NCI-H526 (cell line): ENCODE data around the gene GALNT18.
A peak's percentile ranks its signal among the peaks of the same experiment; 100 is the strongest.
"Not testable (repeated sequence)": the region's sequence is repeated elsewhere in the genome, so short reads cannot be mapped to it uniquely, and the experiment has no call there.

Source experiments
- DNase-seq, 2 experiments: peaks; one replicate each; lab custom pipeline; 2025; lab: John Stamatoyannopoulos, UW

The GALNT18 gene

GRCh38 chr11:11459578-11459977, 162.2 kb downstream of the GALNT18 start:
- no peak for DNase-seq

GRCh38 chr11:11458485-11458884, 163.3 kb downstream of the GALNT18 start:
- DNase-seq = no peak

GRCh38 chr11:11458001-11458400, 163.8 kb downstream of the GALNT18 start:
- DNase-seq = no peak

- DNase-seq = no peak
Observed at GRCh38 chr11:11456866-11457265, 164.9 kb downstream of the GALNT18 start.

- peak in 1 of 2 experiments; percentile 10 for DNase-seq
Observed at GRCh38 chr11:11454671-11455223, 167.1 kb downstream of the GALNT18 start.

GRCh38 chr11:11451501-11452005, 170.3 kb downstream of the GALNT18 start:
- DNase-seq = no peak

- no peak for DNase-seq
Observed at GRCh38 chr11:11450744-11451362, 171.0 kb downstream of the GALNT18 start.

- peak in 1 of 2 experiments; percentile 15 for DNase-seq
Observed at GRCh38 chr11:11449327-11449726, 172.5 kb downstream of the GALNT18 start.

GRCh38 chr11:11448626-11449025, 173.2 kb downstream of the GALNT18 start:
- no peak for DNase-seq

- DNase-seq = not testable (repeated sequence)
Observed at GRCh38 chr11:11447601-11448000, 174.2 kb downstream of the GALNT18 start.

- DNase-seq = no peak
Observed at GRCh38 chr11:11446967-11447366, 174.8 kb downstream of the GALNT18 start.

GRCh38 chr11:11446564-11446963, 175.2 kb downstream of the GALNT18 start:
- no peak for DNase-seq

- DNase-seq = peak; percentile 47 to 50
Observed at GRCh38 chr11:11445441-11446185, 176.2 kb downstream of the GALNT18 start.

GRCh38 chr11:11444804-11445131, 177.0 kb downstream of the GALNT18 start:
- DNase-seq = no peak

- no peak for DNase-seq
Observed at GRCh38 chr11:11444027-11444803, 177.6 kb downstream of the GALNT18 start.

- DNase-seq = no peak
Observed at GRCh38 chr11:11442791-11443190, 179.0 kb downstream of the GALNT18 start.

GRCh38 chr11:11441516-11441915, 180.3 kb downstream of the GALNT18 start:
- no peak for DNase-seq

- no peak for DNase-seq
Observed at GRCh38 chr11:11441091-11441490, 180.7 kb downstream of the GALNT18 start.

- DNase-seq = no peak
Observed at GRCh38 chr11:11440144-11440543, 181.7 kb downstream of the GALNT18 start.

- no peak for DNase-seq
Observed at GRCh38 chr11:11439591-11439990, 182.2 kb downstream of the GALNT18 start.

GRCh38 chr11:11436715-11437313, 185.0 kb downstream of the GALNT18 start:
- no peak for DNase-seq

GRCh38 chr11:11435635-11436034, 186.2 kb downstream of the GALNT18 start:
- no peak for DNase-seq
